ENCODE measurements around the gene DDX52.

GRCh38 chr17:37673386-37673785, 30.1 kb upstream of the DDX52 start:
- TF ChIP-seq POLR2A (IDR thresholded peaks at IDR 0.05; ENCODE audit: low read length) (no peak), GATA1 (IDR thresholded peaks at IDR 0.05; ENCODE audit: low read depth, low read length) (no peak)
